SH-SY5Y (cell line): Measurements from ENCODE around the gene CYB561.

Source experiments
- GATA2 ChIP-seq: IDR thresholded peaks from 2 replicates; pipeline ENCODE4 v1.6.1; 2011; ENCODE audit warnings: mild to moderate bottlenecking, low read depth, low read length
- GATA3 ChIP-seq: IDR thresholded peaks from 2 replicates; pipeline ENCODE4 v1.6.1; 2011; ENCODE audit warnings: low read depth, mild to moderate bottlenecking, low read length, moderate library complexity

Gene CYB561

DNA sequence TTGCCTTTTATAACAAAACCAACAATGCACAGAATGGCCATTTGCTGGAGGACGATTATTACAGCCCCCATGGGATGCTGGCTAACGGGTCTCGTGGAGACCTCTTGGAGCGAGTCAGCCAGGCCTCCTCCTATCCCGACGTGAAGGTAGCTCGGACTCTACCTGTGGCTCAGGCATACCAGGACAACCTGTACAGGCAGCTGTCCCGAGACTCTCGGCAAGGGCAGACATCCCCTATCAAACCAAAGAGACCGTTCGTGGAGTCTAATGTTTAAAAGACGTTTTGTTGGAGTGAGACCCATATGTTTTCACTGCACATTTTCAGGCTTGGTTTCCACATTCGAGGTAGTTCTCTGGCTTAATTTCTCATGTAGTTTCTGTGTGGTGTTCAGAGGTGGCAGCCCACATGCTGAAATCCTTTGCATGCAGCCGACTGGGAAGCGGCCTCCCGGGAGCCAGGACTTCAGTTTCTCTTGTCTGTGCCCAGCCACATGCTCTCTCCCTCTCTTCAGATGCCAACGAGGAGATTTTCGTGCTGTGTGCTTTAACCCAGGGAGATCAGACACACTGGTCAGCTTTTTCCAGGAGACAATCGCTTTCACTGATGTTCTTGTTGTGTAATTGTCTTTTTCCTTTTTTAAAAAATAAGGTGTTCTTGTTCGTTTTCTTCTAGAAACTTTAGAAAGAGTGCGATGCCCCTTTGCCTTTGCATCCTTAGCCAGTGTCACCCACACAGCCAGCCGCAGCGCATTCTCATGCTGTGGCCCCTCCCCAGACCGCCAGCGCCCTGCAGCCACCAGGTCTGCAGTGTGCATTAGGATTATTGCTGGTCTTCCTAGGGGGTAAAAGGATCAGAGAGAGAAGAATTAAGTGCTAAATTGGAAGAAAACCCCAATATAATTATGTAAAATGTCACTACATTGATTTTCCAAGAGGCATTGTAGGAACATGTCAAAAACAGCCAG, 24.1 kb downstream of the CYB561 start:
- TF ChIP-seq GATA2 = no peak
- no peak for TF ChIP-seq GATA3

DNA sequence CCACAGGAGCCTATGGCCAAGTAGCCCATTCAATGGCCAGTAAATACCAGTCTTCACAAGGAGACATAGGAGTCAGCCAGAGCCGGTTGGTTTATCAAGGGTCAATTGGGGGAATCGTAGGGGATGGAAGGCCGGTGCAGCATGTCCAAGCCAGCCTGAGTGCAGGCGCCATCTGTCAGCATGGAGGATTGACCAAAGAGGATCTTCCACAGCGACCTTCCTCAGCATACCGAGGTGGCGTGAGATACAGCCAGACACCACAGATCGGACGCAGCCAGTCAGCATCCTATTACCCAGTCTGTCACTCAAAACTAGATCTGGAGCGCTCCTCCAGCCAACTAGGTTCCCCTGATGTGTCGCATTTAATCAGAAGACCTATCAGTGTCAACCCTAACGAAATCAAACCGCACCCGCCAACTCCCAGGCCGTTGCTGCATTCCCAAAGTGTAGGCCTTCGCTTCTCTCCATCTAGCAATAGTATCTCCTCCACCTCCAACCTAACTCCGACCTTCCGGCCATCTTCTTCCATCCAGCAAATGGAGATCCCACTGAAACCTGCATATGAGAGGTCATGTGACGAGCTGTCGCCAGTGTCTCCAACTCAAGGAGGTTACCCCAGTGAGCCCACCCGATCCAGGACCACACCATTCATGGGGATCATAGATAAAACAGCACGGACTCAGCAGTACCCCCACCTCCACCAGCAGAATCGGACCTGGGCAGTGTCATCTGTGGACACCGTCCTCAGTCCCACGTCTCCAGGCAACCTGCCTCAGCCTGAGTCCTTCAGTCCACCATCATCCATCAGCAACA, 25.0 kb downstream of the CYB561 start:
- TF ChIP-seq GATA3 (no peak), GATA2 (no peak)

DNA sequence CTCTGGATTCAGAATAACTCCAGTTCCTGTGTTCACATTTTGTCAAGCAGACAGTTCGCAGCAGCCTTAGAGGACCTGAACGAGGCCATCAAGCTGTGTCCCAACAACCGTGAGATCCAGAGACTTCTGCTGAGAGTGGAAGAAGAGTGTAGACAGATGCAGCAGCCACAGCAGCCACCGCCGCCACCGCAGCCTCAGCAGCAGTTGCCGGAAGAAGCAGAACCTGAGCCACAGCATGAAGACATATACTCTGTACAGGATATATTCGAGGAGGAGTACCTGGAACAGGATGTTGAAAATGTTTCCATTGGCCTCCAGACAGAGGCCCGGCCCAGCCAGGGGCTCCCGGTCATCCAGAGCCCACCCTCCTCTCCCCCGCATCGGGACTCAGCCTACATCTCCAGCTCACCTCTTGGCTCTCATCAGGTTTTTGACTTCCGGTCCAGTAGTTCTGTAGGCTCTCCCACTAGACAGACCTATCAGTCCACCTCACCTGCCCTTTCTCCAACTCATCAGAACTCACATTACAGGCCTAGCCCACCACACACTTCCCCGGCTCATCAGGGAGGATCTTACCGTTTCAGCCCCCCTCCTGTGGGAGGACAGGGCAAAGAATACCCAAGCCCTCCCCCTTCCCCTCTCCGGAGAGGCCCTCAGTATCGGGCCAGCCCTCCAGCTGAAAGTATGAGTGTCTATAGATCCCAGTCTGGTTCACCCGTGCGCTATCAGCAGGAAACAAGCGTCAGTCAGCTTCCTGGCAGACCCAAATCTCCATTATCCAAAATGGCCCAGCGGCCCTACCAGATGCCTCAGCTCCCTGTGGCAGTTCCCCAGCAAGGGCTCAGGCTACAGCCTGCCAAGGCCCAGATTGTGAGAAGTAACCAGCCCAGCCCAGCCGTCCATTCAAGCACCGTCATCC, 25.9 kb downstream of the CYB561 start:
- TF ChIP-seq GATA2 = no peak
- TF ChIP-seq GATA3 = no peak

DNA sequence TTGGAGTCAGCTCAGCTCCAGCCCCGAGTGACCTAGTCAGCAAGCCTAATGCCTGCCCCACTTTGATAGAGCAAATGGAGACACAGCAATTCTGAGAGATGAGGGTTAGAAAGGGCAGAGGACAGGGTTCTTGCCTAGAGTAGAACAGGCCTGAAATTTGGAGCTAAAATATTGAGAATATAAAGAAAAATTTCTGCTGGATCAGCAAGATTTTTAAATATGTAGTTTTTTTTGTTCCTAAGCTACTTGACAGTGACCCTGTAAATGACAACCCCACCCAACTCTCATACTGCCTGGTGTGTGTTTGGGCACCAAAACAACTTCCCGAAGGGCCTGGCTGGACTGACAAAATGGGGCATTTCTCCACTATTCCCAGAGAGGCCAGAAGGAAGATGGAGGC, 26.7 kb downstream of the CYB561 start:
- no peak for TF ChIP-seq GATA3
- TF ChIP-seq GATA2 = no peak

DNA sequence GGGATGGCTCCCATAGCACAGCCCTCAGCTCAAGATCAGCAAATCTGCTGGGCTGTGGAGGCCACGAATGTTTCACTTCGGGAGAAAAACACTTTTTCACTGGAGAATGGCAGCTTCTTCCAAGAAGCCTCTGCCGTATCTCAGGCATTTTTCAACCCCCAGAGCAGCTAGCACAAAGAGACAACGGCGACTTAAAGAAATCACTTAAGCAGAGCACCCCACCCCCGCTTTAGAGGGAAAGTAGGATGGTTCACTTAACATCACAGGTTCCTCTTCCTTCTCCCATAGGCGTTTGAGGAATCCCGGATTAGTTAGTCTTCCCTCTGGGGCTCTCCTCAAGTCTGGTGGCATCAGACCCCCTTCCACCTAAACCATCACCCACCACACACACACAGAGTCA, 27.6 kb downstream of the CYB561 start:
- TF ChIP-seq GATA3 = no peak

DNA sequence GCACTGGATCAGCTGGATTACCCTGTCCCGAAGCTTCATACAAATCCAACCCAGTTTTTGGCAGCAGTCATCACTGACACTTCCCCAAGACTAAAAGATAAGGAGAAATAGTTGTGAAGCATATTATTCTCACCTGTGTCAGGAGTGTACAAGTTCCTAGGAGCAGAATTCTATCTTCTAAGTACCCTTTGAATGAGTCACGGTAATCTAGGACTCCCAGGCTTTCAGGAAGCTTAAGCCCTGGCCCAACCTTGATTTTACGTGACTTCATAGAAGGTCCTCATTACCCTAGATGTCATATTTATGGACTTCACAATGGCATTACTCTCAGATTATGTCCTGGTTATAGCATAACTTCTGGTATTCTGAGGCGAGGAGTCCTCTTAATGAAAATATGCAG, 31.9 kb downstream of the CYB561 start:
- no peak for TF ChIP-seq GATA3
- no peak for TF ChIP-seq GATA2

DNA sequence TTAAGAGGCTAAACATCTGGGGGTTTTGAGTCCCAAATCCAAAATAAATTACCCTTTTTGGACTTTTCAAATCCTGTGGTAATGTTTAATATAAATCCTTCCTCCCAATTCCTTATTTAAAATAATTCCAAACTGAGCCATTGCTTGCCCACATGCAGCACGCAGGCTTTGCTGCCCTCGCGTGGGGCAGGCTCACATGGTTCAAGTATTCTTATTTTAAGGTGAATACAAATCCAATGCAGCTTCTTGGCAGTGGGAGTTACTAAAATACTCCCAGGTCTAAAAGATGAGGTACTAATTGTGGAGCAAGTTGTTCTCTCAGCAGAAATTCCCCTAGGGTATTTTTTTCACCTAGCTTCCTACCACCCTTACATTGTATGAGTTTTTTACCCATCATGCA, 33.0 kb downstream of the CYB561 start:
- TF ChIP-seq GATA3 = no peak
- TF ChIP-seq GATA2 = no peak

GRCh38 chr17:63412234-63412633, 33.9 kb downstream of the CYB561 start:
- TF ChIP-seq GATA2 = peak; percentile 69; the same call in 1 of the 2 replicates
- no peak for TF ChIP-seq GATA3

DNA sequence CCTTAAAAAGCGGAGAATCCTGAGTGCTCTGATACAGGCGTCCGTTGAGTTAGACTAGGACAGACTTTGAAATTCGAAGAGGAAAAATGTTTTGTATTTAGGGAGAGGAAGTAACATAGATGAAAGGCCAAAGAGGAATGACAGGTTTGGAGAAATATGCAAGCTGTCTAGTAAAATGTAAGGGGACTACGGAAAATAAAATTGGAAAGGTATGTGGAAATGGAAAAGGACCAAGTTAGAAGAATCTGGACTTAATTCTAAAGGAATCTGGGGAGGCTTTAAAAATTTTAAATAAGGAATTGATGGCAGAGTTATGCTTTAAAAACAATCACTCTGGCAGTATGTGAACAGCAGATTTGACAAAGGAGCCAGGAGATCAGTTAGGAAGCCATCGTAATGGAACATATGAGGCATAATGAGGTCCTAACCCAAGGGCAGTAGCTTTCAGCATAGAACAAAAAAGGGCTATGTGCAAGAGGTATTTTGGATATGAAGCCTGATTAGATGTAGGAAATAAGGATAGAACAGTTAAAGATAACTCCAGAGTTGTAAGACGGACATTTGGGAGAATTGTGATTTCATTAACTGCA, 38.3 kb downstream of the CYB561 start:
- TF ChIP-seq GATA3 (no peak), GATA2 (no peak)

GRCh38 chr17:63406689-63407330, 39.3 kb downstream of the CYB561 start:
- TF ChIP-seq GATA3 (no peak), GATA2 (no peak)

- TF ChIP-seq GATA2 (no peak), GATA3 (no peak)
These were observed 40.3 kb downstream of the CYB561 start for GRCh38 chr17:63405741-63406261.

DNA sequence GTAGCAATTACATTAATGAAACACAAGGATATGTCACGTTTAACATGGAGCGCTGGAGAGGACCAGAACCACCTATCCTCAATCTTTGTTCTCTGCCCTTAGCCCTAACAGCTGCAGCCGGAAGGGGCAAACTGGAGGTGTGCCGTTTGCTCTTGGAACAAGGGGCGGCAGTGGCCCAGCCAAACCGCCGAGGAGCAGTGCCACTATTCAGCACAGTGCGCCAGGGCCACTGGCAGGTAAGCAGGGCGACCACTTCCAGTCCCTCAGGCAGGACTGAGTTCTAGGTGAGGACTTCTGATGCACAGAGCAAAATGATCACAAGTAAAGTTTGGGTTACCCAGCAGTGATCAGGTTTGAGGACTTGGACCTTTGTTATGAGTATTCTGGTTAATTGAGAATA, 41.1 kb downstream of the CYB561 start:
- no peak for TF ChIP-seq GATA2
- no peak for TF ChIP-seq GATA3
